Lower leg skin (tissue), 3 donors: ENCODE data around the gene LRRC75A.

ENCODE experiments used
- CTCF ChIP-seq, 3 donors: fragments of 450-650 bp; IDR thresholded peaks; one replicate each; pipeline ENCODE4 v1.5.1; 2016; ENCODE audit warnings: antibody characterized with exemption in 3 of 3, mild to moderate bottlenecking in 3 of 3, moderate library complexity in 2 of 3
- POLR2A ChIP-seq, 2 donors: fragments of 450-650 bp; IDR thresholded peaks; one replicate each; pipeline ENCODE4 v1.6.1; 2016 to 2017; ENCODE audit warnings: antibody characterized with exemption in 2 of 2, mild to moderate bottlenecking in 1 of 2, moderate library complexity in 1 of 2

GRCh38 chr17:16450028-16450427, 42.0 kb downstream of the LRRC75A start:
- TF ChIP-seq CTCF (IDR thresholded peaks at IDR 0.05) (no peak), POLR2A (IDR thresholded peaks at IDR 0.05) (no peak)
